ENCODE data around the gene C1orf198. TPM values are rescaled to one million over a fixed set of nuclear protein-coding genes. Genes with fewer than 3 reads are reported as not detected.

C1orf198 gene
- polyA plus RNA-seq, 1 experiment: 52.7 TPM

DNA sequence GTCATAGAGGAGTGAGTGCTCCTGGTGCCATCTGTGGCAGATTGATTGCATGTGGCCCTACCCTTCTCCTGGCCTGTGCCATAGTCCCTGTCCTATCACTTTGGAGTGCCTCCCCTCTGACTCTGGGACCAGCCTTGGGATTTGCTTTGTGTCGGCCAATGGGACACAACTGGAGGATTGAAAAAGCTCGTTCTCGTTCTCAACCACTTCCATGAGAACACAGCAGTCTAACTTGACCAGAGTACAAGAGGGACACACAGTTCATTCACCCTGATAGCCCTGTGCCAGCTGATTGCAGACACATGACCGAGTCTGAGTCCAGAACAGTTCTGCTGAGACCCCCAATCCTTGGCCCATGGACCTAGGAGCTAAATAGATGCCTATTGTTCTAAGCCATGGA, 47.8 kb downstream of the C1orf198 start:
- Histone ChIP-seq H3K9me3 (ENCODE audit: control insufficient read depth, insufficient read depth, low read length) (no peaks in the 10 kb centered on the region), H3K4me3 (ENCODE audit: low read depth, low read length) (no peak overlapping the region), H3K27me3 (ENCODE audit: control insufficient read depth, insufficient read depth, low read length) (peaks cover 7% of the 10 kb centered on the region), H3K27ac (ENCODE audit: low read depth, low read length) (no peak overlapping the region)
- TF ChIP-seq, protein P1, sequence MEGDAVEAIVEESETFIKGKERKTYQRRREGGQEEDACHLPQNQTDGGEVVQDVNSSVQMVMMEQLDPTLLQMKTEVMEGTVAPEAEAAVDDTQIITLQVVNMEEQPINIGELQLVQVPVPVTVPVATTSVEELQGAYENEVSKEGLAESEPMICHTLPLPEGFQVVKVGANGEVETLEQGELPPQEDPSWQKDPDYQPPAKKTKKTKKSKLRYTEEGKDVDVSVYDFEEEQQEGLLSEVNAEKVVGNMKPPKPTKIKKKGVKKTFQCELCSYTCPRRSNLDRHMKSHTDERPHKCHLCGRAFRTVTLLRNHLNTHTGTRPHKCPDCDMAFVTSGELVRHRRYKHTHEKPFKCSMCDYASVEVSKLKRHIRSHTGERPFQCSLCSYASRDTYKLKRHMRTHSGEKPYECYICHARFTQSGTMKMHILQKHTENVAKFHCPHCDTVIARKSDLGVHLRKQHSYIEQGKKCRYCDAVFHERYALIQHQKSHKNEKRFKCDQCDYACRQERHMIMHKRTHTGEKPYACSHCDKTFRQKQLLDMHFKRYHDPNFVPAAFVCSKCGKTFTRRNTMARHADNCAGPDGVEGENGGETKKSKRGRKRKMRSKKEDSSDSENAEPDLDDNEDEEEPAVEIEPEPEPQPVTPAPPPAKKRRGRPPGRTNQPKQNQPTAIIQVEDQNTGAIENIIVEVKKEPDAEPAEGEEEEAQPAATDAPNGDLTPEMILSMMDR (IDR thresholded peaks at IDR 0.05; ENCODE audit: low read depth, low read length): no peak
- DNase-seq (ENCODE audit: low read depth, low spot score): no peak
- POLR2A ChIA-PET: no interaction called here
- CTCF ChIA-PET: no interaction called here

DNA sequence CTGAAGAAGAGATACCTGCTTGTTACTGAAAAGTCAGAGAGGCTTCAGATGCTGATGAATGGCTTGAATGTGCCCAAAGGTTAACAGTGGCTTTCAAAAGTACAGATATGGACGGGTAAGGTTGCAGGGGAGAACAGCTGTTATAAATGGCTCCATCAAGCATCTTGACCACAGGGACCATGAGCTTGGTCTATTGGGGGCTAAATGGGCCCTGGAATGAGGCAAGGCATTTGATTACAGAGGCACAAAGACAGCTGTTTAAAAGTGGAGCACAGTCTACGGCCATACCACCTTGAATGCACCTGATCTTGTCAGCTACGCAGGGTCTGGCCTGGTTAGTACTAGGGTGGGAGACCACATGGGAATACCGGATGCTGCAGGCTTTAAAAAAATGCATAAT, 48.3 kb downstream of the C1orf198 start:
- POLR2A ChIA-PET: no interaction called here
- CTCF ChIA-PET: no interaction called here

DNA sequence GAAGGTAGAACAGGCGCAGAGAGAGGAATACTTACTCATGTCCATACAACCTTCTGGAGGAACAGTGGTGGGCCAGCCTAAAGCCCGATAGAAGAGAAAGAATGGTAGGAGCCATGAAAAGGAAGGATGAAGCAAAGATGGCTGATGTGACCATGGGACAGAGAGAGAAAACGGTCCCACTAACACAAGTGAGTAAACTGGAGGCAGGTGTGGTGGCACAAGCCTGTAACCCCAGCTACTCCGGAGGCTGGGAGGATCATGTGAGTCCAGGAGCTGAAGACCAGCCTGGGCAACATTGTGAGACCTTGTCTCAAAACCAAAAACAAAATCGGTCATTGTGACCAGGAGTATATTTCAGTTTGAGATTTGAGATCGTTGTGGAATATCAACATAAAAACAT, 49.4 kb downstream of the C1orf198 start:
- H3K27ac ChIP-seq (ENCODE audit: low read depth, low read length): no peak overlapping the region
- H3K4me3 ChIP-seq (ENCODE audit: low read depth, low read length): no peak overlapping the region
- peaks cover 10% of the 10 kb centered on the region for H3K27me3 ChIP-seq (ENCODE audit: control insufficient read depth, insufficient read depth, low read length)
- POLR2A ChIA-PET: no interaction called here
- no peak for DNase-seq (ENCODE audit: low read depth, low spot score)
- TF ChIP-seq, protein P1 (IDR thresholded peaks at IDR 0.05; ENCODE audit: low read depth, low read length): no peak
- no peaks in the 10 kb centered on the region for H3K9me3 ChIP-seq (ENCODE audit: control insufficient read depth, insufficient read depth, low read length)
- CTCF ChIA-PET: no interaction called here

More for the DNA sequence above, 48.3 kb downstream of the C1orf198 start:
- DNase-seq (ENCODE audit: low read depth, low spot score): no peak
- H3K27ac ChIP-seq (ENCODE audit: low read depth, low read length): no peak overlapping the region
- TF ChIP-seq, protein P1 (IDR thresholded peaks at IDR 0.05; ENCODE audit: low read depth, low read length): no peak
- no peaks in the 10 kb centered on the region for H3K9me3 ChIP-seq (ENCODE audit: control insufficient read depth, insufficient read depth, low read length)
- peaks cover 10% of the 10 kb centered on the region for H3K27me3 ChIP-seq (ENCODE audit: control insufficient read depth, insufficient read depth, low read length)
- H3K4me3 ChIP-seq (ENCODE audit: low read depth, low read length): no peak overlapping the region

DNA sequence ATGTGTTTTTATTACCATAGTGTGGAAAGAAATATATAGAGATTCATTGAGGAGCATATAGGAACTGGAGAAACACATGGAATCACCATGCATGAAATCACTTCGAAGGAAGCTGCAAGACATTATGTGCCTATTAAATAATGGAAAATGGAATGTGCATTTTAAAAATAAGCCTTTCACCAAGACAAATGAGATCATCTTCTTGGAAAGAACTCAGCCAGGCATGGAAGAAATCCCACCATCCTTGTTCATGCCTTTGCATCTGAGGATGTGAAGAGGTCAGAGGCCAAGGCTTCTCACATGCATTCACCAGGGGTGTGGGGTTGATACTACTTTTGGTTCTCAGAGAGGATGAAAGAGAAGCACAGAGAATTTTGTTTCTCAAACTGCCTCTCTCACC, 50.0 kb downstream of the C1orf198 start:
- no peak overlapping the region for H3K4me3 ChIP-seq (ENCODE audit: low read depth, low read length)
- H3K9me3 ChIP-seq (ENCODE audit: control insufficient read depth, insufficient read depth, low read length): no peaks in the 10 kb centered on the region
- no peak overlapping the region for H3K27ac ChIP-seq (ENCODE audit: low read depth, low read length)
- TF ChIP-seq, protein P1 (IDR thresholded peaks at IDR 0.05; ENCODE audit: low read depth, low read length): no peak
- DNase-seq (ENCODE audit: low read depth, low spot score): no peak
- ChIA-PET CTCF (no interaction called here), POLR2A (no interaction called here)
- H3K27me3 ChIP-seq (ENCODE audit: control insufficient read depth, insufficient read depth, low read length): peaks cover 10% of the 10 kb centered on the region

DNA sequence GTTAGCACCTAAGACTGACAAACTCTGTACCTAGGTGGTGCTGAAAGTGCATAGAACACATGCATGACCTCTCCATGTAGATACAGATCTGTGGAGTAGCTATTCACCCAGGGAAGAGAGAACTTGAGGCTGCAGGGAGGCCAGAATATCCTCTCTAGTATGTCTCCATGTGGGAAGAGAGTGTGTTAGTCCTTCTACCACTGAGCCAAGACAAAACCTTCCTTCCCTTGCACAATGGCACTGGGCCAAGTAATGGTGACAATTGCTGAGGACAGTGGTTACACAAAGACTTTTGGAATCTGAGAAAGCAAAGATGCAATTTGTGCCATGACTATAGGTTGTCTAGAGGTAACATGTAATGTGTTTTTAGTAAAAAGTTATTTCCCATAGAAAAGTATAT, 52.3 kb downstream of the C1orf198 start:
- Histone ChIP-seq H3K4me3 (ENCODE audit: low read depth, low read length) (no peak overlapping the region), H3K27ac (ENCODE audit: low read depth, low read length) (no peak overlapping the region), H3K27me3 (ENCODE audit: control insufficient read depth, insufficient read depth, low read length) (peaks cover 10% of the 10 kb centered on the region), H3K9me3 (ENCODE audit: control insufficient read depth, insufficient read depth, low read length) (no peaks in the 10 kb centered on the region)
- ChIA-PET CTCF (interaction anchor here (0.5 kb wide), 1 partner anchor 139 kb away, joined by 3 read pairs; no protein-coding TSS in a partner anchor), POLR2A (no interaction called here)
- TF ChIP-seq, protein P1 (IDR thresholded peaks at IDR 0.05; ENCODE audit: low read depth, low read length): no peak
- no peak for DNase-seq (ENCODE audit: low read depth, low spot score)
